HepG2 (cell line): Measurements from ENCODE around the gene VWA7. TPM values are rescaled to one million over a fixed set of nuclear protein-coding genes. Genes with fewer than 3 reads are reported as not detected.

Experiments
- CBX2 ChIP-seq, 2 experiments: fragments of 200-600 bp in 1 of 2; sonication (generic); formaldehyde crosslinking in 1 of 2; IDR thresholded peaks; 2 replicates each; pipeline versions ENCODE4 v1.7.0 to v1.8.1; 2018 to 2022; ENCODE audit warnings: low read depth in 2 of 2, low read length in 1 of 2, mild to moderate bottlenecking in 1 of 2, missing genetic modification reagents in 1 of 2
- PAF1 ChIP-seq: IDR thresholded peaks from 2 replicates; pipeline ENCODE4 v1.6.1; 2016; ENCODE audit warnings: missing genetic modification reagents, missing compliant biosample characterization
- TCF7 ChIP-seq: sonication (generic); IDR thresholded peaks from 2 replicates; pipeline ENCODE4 v1.6.1; 2016; ENCODE audit warnings: antibody characterized with exemption, low read depth
- ZBTB39 ChIP-seq: sonication (generic); formaldehyde crosslinking; IDR thresholded peaks from 2 replicates; pipeline ENCODE4 v1.5.0; 2020; ENCODE audit warnings: missing genetic modification reagents
- polyA plus RNA-seq, 8 experiments: library from polyadenylated mRNA; depleted of rRNA in 3 of 8; stranded (reverse) in 7 of 8; unstranded in 1 of 8; fragments of >200 nt; fragmentation: Illumina TruSeq in 4 of 8; extraction: Trizol in 4 of 8; gene quantifications; 2 replicates each; pipeline versions ENCODE4 v1.2.1 to v1.2.3, GENCODE V29; 2011 to 2016; ENCODE audit warnings: low read depth in 4 of 8, missing spikeins in 1 of 8, mixed read lengths in 1 of 8; ENCODE audit not compliant: insufficient read depth in 1 of 8
- total RNA-seq, 5 experiments: library from RNA; depleted of rRNA; stranded (reverse); fragments of >200 nt; fragmentation: Illumina TruSeq; extraction: Trizol; gene quantifications; 2 replicates each; pipeline ENCODE4 v1.2.3, GENCODE V29; 2016; ENCODE audit warnings: low read depth in 1 of 5
- TF ChIP-seq, protein P1 (sequence below), 2 experiments: sonication (generic) in 1 of 2; formaldehyde crosslinking in 1 of 2; IDR thresholded peaks; 2 replicates each; pipeline versions ENCODE4 v1.6.1 to v1.9.0; 2014 to 2022; ENCODE audit warnings: antibody characterized with exemption in 1 of 2, borderline replicate concordance in 1 of 2, inconsistent platforms in 1 of 2, low read depth in 1 of 2, missing genetic modification reagents in 1 of 2
- TF ChIP-seq, protein P2 (sequence below): IDR thresholded peaks from 2 replicates; pipeline ENCODE4 v1.4.0; 2020; ENCODE audit warnings: mild to moderate bottlenecking, missing genetic modification reagents

VWA7 gene
- total and polyA plus RNA-seq, 2 of the 13 experiments (the other 11 are each of a cell fraction or from before 2014, with no cell fraction given): 0.86 to 3.3 TPM

DNA sequence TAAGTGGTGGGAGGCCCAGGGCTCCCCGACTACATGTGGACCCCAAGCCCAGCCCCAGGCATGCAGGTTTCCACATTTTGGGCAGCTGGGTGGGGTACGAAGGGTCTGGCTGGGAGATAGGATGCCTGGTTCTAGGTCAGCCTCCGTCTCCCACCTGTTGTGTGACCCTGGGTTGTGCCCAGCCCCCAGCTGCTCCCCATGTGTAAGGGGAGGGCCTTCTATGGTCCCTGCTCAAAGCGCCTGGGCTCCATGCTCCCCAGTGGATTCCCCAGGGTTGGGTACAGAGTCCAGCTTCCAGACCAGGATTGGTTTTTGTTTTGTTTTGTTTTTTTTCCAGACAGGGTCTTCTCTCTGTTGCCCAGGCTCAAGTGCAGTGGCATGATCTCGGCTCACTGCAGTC, 1.1 kb upstream of the VWA7 start (continued):
- TF ChIP-seq, protein P1, sequence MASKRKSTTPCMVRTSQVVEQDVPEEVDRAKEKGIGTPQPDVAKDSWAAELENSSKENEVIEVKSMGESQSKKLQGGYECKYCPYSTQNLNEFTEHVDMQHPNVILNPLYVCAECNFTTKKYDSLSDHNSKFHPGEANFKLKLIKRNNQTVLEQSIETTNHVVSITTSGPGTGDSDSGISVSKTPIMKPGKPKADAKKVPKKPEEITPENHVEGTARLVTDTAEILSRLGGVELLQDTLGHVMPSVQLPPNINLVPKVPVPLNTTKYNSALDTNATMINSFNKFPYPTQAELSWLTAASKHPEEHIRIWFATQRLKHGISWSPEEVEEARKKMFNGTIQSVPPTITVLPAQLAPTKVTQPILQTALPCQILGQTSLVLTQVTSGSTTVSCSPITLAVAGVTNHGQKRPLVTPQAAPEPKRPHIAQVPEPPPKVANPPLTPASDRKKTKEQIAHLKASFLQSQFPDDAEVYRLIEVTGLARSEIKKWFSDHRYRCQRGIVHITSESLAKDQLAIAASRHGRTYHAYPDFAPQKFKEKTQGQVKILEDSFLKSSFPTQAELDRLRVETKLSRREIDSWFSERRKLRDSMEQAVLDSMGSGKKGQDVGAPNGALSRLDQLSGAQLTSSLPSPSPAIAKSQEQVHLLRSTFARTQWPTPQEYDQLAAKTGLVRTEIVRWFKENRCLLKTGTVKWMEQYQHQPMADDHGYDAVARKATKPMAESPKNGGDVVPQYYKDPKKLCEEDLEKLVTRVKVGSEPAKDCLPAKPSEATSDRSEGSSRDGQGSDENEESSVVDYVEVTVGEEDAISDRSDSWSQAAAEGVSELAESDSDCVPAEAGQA (IDR thresholded peaks at IDR 0.05; ENCODE audit: low read depth): no peak
- TF ChIP-seq, protein P1 (CRISPR knock-in tag; IDR thresholded peaks at IDR 0.05; ENCODE audit: borderline replicate concordance): no peak
- TF ChIP-seq, protein P2, sequence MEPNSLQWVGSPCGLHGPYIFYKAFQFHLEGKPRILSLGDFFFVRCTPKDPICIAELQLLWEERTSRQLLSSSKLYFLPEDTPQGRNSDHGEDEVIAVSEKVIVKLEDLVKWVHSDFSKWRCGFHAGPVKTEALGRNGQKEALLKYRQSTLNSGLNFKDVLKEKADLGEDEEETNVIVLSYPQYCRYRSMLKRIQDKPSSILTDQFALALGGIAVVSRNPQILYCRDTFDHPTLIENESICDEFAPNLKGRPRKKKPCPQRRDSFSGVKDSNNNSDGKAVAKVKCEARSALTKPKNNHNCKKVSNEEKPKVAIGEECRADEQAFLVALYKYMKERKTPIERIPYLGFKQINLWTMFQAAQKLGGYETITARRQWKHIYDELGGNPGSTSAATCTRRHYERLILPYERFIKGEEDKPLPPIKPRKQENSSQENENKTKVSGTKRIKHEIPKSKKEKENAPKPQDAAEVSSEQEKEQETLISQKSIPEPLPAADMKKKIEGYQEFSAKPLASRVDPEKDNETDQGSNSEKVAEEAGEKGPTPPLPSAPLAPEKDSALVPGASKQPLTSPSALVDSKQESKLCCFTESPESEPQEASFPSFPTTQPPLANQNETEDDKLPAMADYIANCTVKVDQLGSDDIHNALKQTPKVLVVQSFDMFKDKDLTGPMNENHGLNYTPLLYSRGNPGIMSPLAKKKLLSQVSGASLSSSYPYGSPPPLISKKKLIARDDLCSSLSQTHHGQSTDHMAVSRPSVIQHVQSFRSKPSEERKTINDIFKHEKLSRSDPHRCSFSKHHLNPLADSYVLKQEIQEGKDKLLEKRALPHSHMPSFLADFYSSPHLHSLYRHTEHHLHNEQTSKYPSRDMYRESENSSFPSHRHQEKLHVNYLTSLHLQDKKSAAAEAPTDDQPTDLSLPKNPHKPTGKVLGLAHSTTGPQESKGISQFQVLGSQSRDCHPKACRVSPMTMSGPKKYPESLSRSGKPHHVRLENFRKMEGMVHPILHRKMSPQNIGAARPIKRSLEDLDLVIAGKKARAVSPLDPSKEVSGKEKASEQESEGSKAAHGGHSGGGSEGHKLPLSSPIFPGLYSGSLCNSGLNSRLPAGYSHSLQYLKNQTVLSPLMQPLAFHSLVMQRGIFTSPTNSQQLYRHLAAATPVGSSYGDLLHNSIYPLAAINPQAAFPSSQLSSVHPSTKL (CRISPR knock-in tag): 0 out of 2 replicates have a peak, but pooled peaks have one; percentile 19
- no peak for TF ChIP-seq TCF7
- TF ChIP-seq PAF1 (CRISPR knock-in tag): no peak
- TF ChIP-seq ZBTB39 (CRISPR knock-in tag): no peak
- no peak for TF ChIP-seq CBX2 (IDR thresholded peaks at IDR 0.05; ENCODE audit: low read depth, low read length)
- no peak for TF ChIP-seq CBX2 (CRISPR knock-in tag; IDR thresholded peaks at IDR 0.05; ENCODE audit: low read depth)
